Measurements from ENCODE around the gene TLE2. TPM values are rescaled to one million over a fixed set of nuclear protein-coding genes. Genes with fewer than 3 reads are reported as not detected.

Gene TLE2
- total RNA-seq, 4 donors from 2014 or later = 4.6 to 45.2 (median 29.2) TPM

GRCh38 chr19:3062165-3063105, 33.4 kb upstream of the TLE2 start, which contains the start of gene TLE5:
Gene TLE5, minus strand, starts transcription at chr19:3062495. Its CDS starts 295 bp downstream, at chr19:3062200.
- H3K9me3 ChIP-seq = no peaks in the 10 kb centered on the region
- peaks cover 0 to 35% (median 12%) of the 10 kb centered on the region in 4 donors for H3K4me1 ChIP-seq
- TF ChIP-seq POLR2A (IDR thresholded peaks at IDR 0.05) (no peak), CTCF (IDR thresholded peaks at IDR 0.05) (no peak)
- H3K4me3 ChIP-seq = peak within 1 kb of the TSS; percentile 79 to 96 (median 86)
- H3K27ac ChIP-seq = peak within 1 kb of the TSS; percentile 94 to 100 (median 98)
- peak; percentile 69 to 87 (median 87) for DNase-seq
- peaks cover 0 to 23% (median 0%) of the 10 kb centered on the region in 3 donors for H3K36me3 ChIP-seq
- H3K27me3 ChIP-seq = no peaks in the 10 kb centered on the region

DNA sequence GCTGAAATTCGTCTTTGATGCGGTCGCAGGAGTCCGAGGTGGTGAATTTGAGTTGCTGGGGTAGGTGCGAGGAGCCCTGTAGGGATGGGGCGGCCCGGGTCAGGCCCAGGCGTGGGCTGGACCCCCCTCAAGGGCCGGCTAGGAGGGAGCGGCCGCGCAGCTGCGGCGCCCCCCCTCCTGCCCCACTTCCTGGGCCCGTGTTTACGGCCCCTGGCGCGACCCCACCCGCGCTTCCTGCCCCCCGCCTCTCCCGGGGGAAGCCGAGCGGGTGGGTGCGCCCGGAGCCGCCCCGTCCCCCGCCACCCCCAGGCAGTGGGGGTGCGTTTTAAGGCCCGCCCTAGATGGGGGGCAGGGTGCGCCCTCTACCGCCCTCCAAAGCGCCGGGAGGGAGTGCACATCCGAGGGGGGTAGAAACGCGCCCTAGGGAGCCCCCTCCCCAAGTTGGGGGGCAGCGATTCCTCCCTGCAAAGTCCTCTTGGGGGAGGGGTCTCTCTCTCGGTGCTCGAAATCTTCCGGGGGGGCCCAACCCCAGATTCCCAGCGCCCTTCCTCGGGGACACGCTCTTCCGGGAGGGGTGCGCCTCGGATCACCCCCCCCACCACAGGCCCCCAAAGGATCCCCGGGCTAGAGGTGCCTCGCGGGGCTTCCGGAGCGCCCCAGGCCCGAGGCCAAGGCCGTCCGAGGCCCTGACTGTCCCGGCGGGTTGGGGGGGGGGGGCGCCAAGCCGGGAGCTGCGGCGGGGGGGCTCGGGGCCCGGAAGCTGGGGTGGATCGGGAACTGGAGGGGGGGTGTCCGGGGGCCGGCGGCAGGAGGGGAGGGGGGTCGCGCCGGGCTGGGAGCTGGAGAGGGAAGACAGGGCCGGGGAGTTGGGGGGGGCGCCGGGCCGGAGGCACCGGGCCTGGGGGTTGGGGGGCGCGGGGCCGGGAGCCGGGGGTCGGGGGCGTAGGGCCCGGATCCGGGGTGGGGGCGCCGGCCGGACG, 32.4 kb upstream of the TLE2 start:
- Histone ChIP-seq H3K4me3 (peak overlapping the region; percentile 79 to 96 (median 86)), H3K4me1 (peaks cover 0 to 45% (median 12%) of the 10 kb centered on the region in 4 donors), H3K36me3 (peaks cover 0 to 33% (median 0%) of the 10 kb centered on the region in 3 donors), H3K9me3 (no peaks in the 10 kb centered on the region), H3K27me3 (no peaks in the 10 kb centered on the region), H3K27ac (peak overlapping the region; percentile 94 to 100 (median 98))
- peak in 4 of 6 experiments; percentile 17 to 37 (median 20) for TF ChIP-seq CTCF (IDR thresholded peaks at IDR 0.05)
- TF ChIP-seq POLR2A (IDR thresholded peaks at IDR 0.05) = peak in 1 of 2 donors; percentile 29
- peak; percentile 75 to 88 (median 80) for DNase-seq

DNA sequence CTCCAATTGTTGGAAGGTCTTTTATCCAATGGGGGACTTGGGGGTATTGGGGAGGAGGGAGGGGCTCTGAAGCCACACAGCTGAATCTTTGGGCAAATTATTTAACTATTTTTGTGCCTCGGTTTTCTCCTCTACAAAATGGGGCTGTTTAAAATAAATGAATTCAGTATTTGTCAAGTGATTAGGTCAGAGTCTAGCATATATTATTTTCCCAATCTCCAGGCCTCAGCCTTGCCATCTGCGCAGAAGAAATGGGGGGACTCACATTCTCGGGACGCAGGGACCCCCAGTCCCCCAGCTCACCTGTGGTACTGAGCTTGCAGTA, 31.7 kb upstream of the TLE2 start:
- no peaks in the 10 kb centered on the region for H3K27me3 ChIP-seq
- peak overlapping the region; percentile 94 to 100 (median 98) for H3K27ac ChIP-seq
- no peaks in the 10 kb centered on the region for H3K9me3 ChIP-seq
- H3K4me3 ChIP-seq = peak overlapping the region; percentile 79 to 96 (median 86)
- no peak for DNase-seq
- H3K4me1 ChIP-seq = peaks cover 0 to 49% (median 12%) of the 10 kb centered on the region in 4 donors
- peaks cover 0 to 39% (median 0%) of the 10 kb centered on the region in 3 donors for H3K36me3 ChIP-seq
- TF ChIP-seq CTCF (IDR thresholded peaks at IDR 0.05) = no peak
- no peak for TF ChIP-seq POLR2A (IDR thresholded peaks at IDR 0.05)

GRCh38 chr19:3059653-3060052, 30.6 kb upstream of the TLE2 start:
- H3K27ac ChIP-seq = peak overlapping the region in 1 of 4 donors; percentile 63
- TF ChIP-seq POLR2A (IDR thresholded peaks at IDR 0.05) = no peak
- no peak for TF ChIP-seq CTCF (IDR thresholded peaks at IDR 0.05)
- no peaks in the 10 kb centered on the region for H3K9me3 ChIP-seq
- no peak for DNase-seq
- H3K27me3 ChIP-seq = no peaks in the 10 kb centered on the region
- no peak overlapping the region for H3K4me3 ChIP-seq
- peaks cover 0 to 56% (median 12%) of the 10 kb centered on the region in 4 donors for H3K4me1 ChIP-seq
- H3K36me3 ChIP-seq = peaks cover 0 to 51% (median 0%) of the 10 kb centered on the region in 3 donors

DNA sequence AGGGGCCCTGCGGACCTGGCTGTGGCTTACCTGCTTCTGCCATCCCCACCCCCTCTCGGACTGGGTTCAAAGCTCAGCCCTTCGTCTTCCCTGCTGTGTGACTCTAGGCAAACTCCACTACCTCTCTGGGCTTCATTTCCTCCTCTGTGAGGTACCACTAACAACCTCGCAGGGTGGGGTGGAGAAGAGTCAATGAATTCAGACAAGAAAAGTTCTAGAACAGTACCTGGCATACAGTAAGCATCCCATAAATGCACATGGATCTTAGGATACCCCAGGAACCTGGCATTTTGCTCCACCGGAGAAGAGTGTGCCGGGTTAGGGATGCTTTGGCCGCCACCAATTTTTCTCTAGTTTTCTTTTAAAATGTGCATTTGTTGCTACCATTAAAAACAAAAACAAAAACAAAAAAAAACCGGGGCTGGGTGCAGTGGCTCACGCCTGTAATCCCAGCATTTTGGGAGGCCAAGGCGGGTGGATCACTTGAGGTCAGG, 29.8 kb upstream of the TLE2 start:
- Histone ChIP-seq H3K4me1 (peaks cover 0 to 56% (median 11%) of the 10 kb centered on the region in 4 donors), H3K4me3 (no peak overlapping the region), H3K27ac (no peak overlapping the region), H3K9me3 (no peaks in the 10 kb centered on the region), H3K27me3 (no peaks in the 10 kb centered on the region), H3K36me3 (peaks cover 0 to 59% (median 0%) of the 10 kb centered on the region in 3 donors)
- DNase-seq = no peak
- no peak for TF ChIP-seq POLR2A (IDR thresholded peaks at IDR 0.05)
- TF ChIP-seq CTCF (IDR thresholded peaks at IDR 0.05) = no peak
